OCI-LY1 (cell line): Measurements from ENCODE around the gene GRHPR.
"Not testable (repeated sequence)": the region's sequence is repeated elsewhere in the genome, so short reads cannot be mapped to it uniquely, and the experiment has no call there.

ENCODE experiments used
- CTCF ChIP-seq: fragments of 200-600 bp; sonication (generic), shearing (Covaris generic); IDR thresholded peaks from 2 replicates; pipeline ENCODE4 v1.5.1; 2017; ENCODE audit warnings: mild to moderate bottlenecking, antibody characterized with exemption, low read length, moderate library complexity, mixed read lengths
- EZH2 ChIP-seq: fragments of 200-600 bp; sonication (generic), shearing (Covaris generic); IDR thresholded peaks from 2 replicates; pipeline ENCODE4 v1.8.0; 2017; ENCODE audit warnings: borderline replicate concordance, mixed run types, mild to moderate bottlenecking, antibody characterized with exemption, low read length, moderate library complexity, mixed read lengths

DNA sequence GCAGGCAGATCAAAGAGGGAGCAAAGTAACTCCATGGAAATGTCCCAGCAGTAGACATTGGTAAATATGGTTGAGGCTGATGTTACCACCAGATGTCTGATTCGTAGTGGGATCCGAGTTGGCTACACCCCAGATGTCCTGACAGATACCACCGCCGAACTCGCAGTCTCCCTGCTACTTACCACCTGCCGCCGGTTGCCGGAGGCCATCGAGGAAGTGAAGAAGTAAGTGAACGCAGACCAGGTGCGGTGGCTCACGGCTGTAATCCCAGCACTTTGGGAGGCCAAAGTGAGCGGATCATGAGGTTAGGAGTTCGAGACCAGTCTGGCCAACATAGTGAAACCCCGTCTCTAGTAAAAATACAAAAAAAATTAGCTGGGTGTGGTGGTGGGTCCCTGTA lies 3.9 kb downstream of the GRHPR start:
- TF ChIP-seq EZH2, CTCF: not testable (repeated sequence)
